ENCODE measurements around the gene ATP6V0D1.
A peak's percentile ranks its signal among the peaks of the same experiment; 100 is the strongest.
"Not testable (repeated sequence)": the region's sequence is repeated elsewhere in the genome, so short reads cannot be mapped to it uniquely, and the experiment has no call there.

ATP6V0D1 gene

DNA sequence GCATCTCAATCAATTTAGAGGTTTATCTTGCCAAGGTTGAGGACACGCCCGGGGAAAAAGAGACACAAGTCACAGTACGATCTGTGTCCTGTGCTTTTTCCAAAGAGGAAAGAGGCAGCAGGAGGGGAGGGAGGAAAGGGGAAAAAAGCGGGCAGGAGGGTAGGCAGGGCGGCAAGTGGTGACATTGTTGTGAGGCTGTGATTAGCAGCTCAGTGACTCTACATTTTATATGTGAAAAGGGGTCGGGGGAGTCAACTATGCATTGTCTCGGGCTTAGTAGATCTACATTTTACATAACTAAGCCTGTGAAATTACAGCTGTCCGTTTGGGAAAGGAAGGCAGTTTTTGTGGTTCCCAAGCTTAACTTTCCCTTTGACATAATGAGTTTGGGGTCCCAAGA is 25.5 kb upstream of the ATP6V0D1 start:
- H3K4me3 ChIP-seq (ENCODE audit: low read length): no peak overlapping the region
- no peak for DNase-seq (ENCODE audit: low read depth, low spot score)

GRCh38 chr16:67504031-67505021 is 23.4 kb upstream of the ATP6V0D1 start:
- no peak for DNase-seq (ENCODE audit: low read depth, low spot score)
- H3K4me3 ChIP-seq (ENCODE audit: low read length): no peak overlapping the region

DNA sequence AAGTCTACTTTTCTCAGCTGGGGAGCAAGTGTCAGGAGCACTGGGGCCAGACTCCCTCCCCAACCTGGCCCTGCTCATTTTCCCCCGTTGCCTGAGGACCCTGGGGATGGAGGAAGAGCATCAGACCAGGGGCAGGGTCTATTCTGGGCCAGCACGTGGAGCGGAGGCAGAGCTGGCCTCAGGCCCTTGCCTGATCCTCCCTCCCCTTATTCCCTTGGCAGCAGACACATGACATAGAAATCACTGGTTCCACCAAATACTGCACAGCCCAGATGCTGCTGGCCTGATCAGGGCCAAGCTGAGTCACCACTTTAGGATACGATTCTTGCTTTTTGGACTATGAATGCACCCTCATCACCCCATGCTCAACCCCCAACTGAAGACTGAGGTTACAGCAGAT is 18.1 kb upstream of the ATP6V0D1 start:
- no peak overlapping the region for H3K4me3 ChIP-seq (ENCODE audit: low read length)
- DNase-seq (ENCODE audit: low read depth, low spot score): no peak

DNA sequence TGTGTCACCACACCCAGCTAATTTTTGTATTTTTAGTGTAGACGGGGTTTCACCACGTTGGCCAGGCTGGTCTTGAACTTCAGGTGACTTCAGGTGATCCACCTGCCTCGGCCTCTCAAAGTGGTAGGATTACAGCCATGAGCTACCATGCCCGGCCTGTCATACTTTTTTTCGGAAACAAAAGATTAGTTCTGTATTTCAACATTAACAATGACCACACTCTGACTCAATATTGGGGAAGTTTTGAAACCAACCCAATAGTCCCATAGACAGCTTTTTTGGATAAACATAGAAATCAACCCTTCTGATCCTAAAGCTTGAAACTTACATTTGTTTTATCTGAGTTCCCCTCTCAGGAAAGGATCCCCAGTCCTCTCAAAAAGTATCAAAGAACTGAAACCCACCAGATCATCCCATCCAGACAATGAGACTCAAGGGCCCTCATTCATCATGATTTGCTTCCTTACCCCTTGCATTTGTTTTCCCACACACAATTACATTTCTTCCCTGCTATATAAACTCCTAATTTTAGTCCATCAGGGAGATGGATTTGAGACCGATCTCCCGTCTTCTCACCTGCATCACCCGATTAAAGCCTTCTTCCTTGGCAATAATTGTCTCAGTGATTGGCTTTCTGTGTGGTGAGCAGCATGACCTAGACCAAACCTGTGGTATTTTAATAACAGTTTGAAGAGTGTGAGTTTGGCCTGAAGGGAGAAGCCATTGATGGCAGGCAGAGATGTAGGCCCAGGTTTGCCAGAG is 9.6 kb upstream of the ATP6V0D1 start:
- no peak for DNase-seq (ENCODE audit: low read depth, low spot score)

GRCh38 chr16:67489401-67490083 is 8.6 kb upstream of the ATP6V0D1 start:
- no peak overlapping the region for H3K4me3 ChIP-seq (ENCODE audit: low read length)
- no peak for DNase-seq (ENCODE audit: low read depth, low spot score)

More for the DNA sequence above, 9.6 kb upstream of the ATP6V0D1 start:
- H3K4me3 ChIP-seq (ENCODE audit: low read length): no peak overlapping the region

DNA sequence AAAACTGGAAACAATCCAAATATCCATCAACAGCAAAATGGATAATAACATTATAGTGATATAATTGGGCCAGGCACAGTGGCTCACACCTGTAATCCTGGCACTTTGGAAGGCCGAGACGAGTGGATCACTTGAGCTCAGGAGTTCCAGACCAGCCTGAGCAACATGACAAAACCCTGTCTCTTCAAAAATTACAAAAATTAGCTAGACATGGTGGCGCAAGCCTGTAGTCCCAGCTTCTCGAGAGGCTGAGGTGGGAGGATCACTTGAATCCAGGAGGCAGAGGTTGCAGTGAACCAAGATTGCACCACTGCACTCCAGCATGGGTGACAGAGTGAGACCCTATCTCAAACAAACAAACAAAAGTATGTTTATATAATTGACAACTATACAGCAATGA is 6.6 kb upstream of the ATP6V0D1 start:
- H3K4me3 ChIP-seq (ENCODE audit: low read length); DNase-seq (ENCODE audit: low read depth, low spot score): not testable (repeated sequence)

DNA sequence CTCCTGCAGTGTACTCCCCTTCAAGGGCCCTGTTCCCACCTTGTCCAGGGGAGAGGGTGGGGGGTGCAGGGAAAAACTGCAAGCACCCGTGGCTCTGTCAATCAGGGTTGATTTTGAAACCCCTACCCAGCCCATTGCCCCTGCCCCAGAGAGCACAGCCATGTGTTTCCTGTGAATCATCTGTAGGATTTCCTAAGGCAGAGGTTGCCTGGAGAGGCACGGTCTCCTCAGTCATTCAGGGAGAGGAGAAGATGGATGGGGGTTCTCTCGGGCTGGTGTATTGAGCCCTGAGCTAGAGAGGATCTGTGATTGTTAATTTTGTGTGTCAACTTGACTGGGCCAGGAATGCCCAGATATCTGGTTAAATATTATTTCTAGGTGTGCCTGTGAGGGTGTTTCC is 5.8 kb upstream of the ATP6V0D1 start:
- DNase-seq (ENCODE audit: low read depth, low spot score): no peak
- H3K4me3 ChIP-seq (ENCODE audit: low read length): no peak overlapping the region

DNA sequence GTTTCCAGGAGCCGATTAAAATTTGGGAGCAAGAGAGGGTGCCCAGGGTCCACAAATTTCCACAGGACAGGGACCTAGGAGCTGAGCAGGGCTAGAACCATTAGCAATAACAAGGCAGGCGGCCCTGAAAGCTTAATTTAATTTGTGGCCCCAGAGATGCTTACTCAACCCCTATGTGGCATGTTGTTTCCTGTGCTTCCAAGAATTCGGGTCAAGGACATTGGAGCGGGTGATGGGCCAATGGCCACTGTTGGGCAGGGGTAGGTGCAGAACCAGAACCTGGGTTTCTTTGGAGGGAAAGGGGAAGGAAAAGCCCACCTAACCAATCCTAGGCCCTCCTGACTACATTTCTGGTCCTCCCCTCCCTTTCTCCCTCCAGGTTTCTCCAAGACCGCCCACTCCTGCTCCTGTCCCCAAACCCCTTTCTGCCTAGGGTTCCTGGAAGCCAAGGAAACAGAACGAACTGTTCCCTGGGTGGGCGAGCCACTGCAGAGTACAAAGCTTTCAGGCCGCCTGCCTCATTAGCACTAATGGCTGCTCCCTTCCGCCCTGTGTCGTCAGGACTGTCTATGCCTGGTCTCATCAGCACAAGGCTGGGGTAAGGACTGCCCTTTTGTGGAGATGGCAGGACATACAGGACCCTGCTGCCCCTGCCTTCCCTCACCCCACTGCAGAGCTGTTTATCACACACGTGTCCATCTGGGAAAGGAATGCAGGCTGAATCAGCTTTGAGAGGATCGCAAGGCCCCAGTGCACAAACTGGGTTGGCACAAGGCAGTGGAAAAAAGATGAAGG is 3.0 kb upstream of the ATP6V0D1 start:
- DNase-seq (ENCODE audit: low read depth, low spot score): no peak
- no peak overlapping the region for H3K4me3 ChIP-seq (ENCODE audit: low read length)

DNA sequence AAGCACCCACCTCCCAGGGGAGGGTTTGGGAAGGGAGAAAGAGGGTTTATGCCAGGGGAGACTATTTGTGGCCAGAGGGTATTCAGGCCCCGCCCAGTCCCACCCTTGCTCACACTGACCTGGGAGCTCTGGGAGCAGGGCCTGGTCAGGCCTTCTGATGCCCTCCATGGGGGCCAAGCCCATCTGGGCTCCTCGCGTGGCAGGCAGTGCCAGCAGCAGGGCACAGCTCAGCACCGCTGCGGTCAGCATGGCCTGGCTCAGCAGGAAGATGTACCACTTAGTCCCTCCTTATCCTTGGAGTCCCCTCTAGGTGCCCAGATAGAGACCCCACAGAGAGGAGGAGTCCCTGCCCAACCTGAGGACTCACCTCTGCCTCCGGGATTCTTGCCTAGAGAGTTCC is 2.2 kb upstream of the ATP6V0D1 start, which contains the start of gene AGRP:
Gene AGRP (minus strand): TSS at position 398 of the 400 bp plus-strand sequence. CDS start 149 bp downstream, at position 249.
- peak within 1 kb of the TSS; percentile 75 for H3K4me3 ChIP-seq (ENCODE audit: low read length)
- DNase-seq (ENCODE audit: low read depth, low spot score): no peak

- DNase-seq (ENCODE audit: low read depth, low spot score): no peak
- H3K4me3 ChIP-seq (ENCODE audit: low read length): peak overlapping the region; percentile 75
Measured at GRCh38 chr16:67482233-67482924, 1.4 kb upstream of the ATP6V0D1 start.

DNA sequence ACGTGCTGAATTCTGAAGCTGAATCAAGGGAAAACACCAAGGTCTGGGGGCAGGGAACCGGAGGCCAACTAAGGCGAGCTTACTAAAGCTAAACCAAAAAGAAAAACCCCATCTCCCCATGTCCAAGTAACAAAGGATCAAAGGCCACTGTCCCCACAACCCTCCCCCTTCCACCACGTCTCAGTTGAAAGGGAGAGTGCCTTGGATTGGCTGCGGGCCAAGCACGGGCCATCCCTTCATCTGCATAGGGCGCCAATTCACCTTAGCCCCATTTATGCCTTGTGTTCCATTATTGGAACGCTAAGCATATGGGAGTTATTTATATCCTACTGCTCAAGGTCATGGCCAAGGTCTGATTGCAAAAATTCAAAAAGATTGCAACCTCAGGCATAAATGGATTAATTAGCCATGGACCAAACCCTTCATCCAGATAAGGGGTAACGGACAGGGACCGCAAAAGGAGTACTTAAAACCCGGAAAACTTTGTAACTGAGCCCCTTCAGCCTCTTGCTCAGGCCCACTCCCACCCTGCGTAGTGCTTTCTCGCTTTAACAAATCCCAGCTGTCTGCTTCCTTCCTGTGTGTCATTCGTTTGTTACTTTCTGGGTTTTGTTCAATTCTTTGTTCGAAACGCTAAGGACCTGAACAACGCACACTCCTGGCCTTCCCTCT is 740 bp upstream of the ATP6V0D1 start:
- peak; percentile 42 for DNase-seq (ENCODE audit: low read depth, low spot score)
- H3K4me3 ChIP-seq (ENCODE audit: low read length): peak overlapping the region; percentile 75

GRCh38 chr16:67477960-67478554 is 2.9 kb downstream of the ATP6V0D1 start:
- H3K4me3 ChIP-seq (ENCODE audit: low read length): no peak overlapping the region
- DNase-seq (ENCODE audit: low read depth, low spot score): no peak

GRCh38 chr16:67474551-67475455 is 6.2 kb downstream of the ATP6V0D1 start:
- H3K4me3 ChIP-seq (ENCODE audit: low read length): no peak overlapping the region
- DNase-seq (ENCODE audit: low read depth, low spot score): no peak

- no peak for DNase-seq (ENCODE audit: low read depth, low spot score)
- no peak overlapping the region for H3K4me3 ChIP-seq (ENCODE audit: low read length)
Measured at GRCh38 chr16:67471758-67472384, 9.1 kb downstream of the ATP6V0D1 start.

DNA sequence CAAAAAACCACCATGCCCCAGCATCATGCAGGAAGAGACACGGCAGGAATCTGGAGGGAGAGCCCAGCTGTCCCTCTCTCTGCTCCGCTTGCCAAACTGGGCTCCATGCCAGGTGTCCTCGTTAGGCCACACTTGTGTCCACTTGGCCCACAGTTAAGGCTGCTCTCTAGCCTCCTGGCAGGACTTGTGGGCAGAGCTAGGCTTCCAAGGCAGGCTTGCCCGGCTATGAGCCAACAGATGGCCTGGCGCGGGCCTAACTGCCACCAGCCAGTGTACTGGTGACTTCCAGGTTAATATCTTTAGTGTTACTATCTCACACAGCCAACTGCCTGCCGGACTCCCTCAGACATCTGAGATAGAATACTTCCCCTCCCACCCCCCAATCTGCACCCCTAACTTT is 10.6 kb downstream of the ATP6V0D1 start:
- DNase-seq (ENCODE audit: low read depth, low spot score): no peak
- H3K4me3 ChIP-seq (ENCODE audit: low read length): no peak overlapping the region

GRCh38 chr16:67468731-67469130 is 12.2 kb downstream of the ATP6V0D1 start:
- no peak for DNase-seq (ENCODE audit: low read depth, low spot score)
- no peak overlapping the region for H3K4me3 ChIP-seq (ENCODE audit: low read length)
